Measurements from ENCODE around the gene KLHL17.
"Not testable (repeated sequence)": the region's sequence is repeated elsewhere in the genome, so short reads cannot be mapped to it uniquely, and the experiment has no call there.

KLHL17 gene

DNA sequence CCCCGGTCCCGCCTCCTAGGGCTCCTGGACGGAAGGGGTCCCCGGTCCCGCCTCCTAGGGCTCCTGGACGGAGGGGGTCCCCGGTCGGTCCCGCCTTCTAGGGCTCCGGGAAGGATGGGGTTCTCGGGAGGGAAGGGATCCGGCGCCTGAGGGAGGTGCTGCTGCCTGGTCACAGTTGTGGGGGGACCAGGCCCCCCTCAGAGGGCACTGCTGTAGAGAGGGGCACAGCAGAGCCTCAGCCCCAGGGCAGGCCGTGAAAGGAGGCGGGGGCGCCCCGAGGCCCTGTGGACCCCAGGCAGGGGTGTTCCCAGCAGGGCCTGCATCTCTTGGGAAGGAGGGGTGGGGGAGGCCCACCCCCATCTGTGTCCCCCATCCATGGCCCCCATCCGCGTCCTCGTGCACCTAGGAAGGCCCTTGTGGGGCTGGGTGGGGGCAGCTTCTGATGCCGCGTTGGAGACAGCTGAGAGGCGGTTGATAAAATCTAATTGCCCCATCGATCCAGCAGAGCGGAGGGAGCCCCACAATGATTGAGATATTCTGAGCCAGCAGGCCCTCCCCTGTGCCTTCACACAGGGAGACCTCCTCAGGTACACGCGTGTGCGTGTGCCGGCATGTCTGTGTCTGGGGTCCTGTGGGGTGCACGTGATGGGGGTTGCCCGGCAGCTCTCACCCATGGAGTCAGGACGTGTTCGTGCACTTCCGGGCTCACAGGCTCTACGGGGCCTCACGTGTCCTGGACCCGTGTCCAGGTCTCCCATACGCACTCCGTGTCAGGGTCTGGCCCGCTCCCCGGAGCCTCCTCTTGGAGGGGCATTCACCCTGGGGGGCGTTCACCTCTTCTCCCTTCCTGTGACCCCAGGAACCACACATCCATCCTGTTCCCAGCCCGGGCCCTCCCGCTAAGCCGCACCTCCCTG lies 23.8 kb upstream of the KLHL17 start:
- DNase-seq (ENCODE audit: low read depth in 2 of 2), result no peak

DNA sequence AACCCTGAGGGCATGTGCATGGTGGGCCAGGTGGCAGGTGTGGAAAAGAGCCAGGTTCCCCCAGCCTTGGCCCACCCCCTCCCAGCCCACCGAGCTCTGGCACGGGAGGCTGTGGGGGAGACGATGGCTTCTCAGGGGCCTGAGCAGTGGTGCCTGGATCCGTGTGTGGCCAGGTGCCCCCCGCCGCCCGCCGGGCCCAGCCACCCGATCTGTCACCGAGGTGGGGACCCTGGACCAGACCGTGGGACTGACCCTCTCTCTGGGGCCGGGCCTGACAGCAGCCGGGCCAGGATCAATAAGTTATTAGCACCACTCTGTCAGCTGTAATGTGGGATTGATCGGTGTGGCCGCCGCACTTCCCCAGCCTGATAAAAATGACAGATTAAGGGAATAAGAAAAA lies 22.9 kb upstream of the KLHL17 start:
- no peak for DNase-seq (ENCODE audit: low read depth in 2 of 2)

DNA sequence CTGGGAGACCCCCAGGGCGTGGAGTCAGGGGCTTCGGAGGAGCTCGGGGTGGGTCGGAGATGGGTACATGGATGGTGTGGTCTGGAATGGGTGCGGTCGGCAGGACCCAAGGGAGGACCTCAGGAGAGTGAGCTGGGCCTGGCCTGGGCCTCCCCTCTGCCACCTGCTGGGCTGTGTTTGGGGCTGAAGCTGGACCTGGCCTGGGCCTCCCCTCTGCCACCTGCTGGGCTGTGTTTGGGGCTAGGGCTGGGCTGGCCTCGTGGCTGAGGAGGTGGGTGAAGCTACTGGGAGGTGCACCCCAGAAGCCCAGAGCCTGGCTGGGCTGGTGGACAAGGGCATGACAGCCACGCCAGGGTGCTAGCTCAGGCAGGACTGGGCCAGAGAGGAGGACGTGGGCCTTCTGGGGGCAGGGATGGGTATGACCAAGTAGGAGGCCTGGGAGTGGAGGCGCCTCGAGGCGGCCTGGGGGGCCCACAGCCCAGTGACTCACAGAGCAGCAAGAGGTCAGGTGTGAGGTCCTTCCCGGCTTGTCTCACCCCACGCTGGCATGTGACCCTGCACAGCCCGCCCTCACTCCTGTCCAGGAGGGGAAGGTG lies 22.2 kb upstream of the KLHL17 start:
- DNase-seq (ENCODE audit: low read depth in 2 of 2), result no peak

DNA sequence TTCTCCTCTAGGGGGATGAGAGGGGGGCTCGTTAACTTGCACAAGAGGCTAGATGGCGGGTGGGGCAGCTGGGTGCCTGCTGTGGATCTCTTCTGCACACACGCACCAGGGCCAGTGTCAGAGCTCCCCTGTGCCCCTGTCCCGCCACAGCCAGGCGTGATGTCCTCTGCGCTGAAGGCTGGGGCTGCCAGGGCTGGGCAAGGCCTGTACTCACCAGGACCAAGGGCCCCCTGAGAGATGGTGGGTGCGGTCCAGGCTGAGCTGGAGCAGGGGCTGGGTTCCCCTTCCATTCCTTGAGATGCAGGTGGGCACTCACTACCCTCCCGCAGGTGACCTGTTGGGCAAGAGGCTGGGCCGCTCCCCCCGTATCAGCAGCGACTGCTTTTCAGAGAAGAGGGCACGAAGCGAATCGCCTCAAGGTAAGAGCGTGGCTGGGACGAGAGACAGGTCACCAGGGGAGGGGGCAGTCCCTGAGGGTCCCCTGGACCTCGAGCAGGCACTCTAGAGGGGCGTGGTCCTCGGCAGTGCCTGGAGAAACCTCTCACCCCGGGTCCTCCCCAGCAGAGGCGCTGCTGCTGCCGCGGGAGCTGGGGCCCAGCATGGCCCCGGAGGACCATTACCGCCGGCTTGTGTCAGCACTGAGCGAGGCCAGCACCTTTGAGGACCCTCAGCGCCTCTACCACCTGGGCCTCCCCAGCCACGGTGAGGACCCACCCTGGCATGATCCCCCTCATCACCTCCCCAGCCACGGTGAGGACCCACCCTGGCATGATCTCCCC lies 21.5 kb upstream of the KLHL17 start:
- DNase-seq (ENCODE audit: low read depth in 2 of 2), result no peak

DNA sequence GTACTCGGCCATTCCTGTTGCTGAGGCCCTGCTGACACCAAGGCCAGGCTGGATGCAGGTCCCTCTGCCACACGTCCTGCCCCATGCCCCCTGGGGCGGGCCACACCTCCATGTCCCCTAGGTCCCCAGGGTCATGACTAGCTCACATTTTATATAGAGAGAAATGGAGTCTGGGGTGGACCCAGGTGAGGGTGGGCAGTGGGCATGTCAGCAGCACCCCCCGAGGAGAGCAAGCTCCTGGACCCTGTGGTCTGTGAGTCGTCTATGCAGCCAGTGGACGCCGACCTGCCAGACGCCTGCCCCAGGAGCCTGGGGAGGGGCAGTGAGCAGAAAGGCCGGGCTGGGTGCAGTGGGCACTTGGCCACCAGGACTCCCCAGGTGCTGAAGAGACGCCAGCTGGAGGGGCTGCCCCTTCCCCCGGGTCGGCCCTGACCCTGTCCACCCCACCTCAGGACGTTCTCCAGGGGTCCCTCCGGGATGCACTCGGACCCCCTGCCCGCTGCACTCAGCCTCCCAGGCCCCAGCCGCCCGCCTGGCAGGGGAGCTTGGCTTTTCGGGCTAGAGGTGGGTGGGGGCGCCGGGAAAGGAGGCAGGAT lies 20.8 kb upstream of the KLHL17 start:
- DNase-seq (ENCODE audit: low read depth in 2 of 2), result no peak

DNA sequence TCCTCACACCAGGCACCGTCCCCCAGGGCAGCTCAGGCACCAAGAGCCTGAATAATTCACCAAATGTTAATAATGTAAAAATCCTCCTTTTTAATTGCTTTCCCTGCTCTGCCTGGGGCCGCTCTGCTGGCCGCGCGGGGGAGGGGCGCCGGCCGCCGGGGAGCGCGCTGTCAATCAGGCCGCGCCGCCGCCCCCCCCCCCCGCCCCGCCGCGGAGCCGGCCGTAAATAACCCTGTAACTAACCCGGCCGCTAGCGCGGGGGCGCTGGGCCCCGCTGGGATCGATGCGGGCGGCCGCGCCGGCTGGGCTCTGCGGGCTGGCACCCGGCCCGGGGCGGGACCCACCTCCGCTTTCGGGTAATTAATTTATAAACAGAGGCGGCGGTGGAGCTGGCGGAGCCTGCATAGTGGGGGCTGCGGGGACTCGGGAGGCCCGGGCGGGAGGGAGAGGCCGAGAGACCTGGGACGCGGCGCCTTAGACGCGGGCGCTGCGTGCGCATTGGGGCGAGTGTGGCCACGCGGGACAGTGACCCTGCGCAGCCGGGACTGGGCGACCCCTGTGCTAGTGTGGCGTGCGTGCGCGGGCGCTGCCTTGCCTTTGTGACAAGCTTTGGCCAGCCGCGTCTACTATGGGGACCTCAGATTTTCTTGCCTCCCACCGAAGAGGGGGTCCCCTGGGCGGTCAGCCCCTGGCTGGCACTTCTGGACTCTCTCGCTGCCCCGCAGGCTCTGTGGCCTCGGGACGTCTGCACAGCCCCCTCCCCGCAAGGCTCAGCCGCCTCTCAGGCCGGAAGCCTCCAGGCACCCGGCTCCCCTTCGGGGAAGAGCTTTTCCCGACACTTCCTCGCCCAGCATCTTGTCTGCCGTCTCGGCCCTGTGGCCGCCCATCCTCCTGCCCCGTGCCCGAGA lies 20.0 kb upstream of the KLHL17 start:
- no peak for DNase-seq (ENCODE audit: low read depth in 2 of 2)

DNA sequence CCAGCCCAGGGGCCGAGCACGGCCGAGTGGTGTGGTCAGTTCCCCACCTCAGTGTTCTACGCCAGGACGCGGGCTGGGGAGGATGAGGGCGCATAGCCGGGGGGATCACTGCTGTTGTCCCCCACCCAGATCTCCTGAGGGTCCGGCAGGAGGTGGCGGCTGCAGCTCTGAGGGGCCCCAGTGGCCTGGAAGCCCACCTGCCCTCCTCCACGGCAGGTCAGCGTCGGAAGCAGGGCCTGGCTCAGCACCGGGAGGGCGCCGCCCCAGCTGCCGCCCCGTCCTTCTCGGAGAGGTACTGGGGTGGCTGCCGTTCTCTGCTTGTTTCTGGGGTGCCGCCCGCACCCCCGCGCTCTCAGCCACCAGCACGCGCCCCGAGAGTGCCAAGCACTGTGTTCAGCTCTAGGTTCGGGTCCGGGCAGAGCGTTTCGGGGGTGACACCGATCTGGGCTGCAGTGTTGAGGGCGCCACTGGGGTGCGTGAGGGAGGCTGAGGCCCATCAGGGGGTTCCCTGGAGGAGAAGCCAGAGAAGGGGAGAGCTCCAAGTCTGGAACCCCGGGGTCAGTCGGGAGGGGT lies 19.3 kb upstream of the KLHL17 start:
- no peak for DNase-seq (ENCODE audit: low read depth in 2 of 2)

DNA sequence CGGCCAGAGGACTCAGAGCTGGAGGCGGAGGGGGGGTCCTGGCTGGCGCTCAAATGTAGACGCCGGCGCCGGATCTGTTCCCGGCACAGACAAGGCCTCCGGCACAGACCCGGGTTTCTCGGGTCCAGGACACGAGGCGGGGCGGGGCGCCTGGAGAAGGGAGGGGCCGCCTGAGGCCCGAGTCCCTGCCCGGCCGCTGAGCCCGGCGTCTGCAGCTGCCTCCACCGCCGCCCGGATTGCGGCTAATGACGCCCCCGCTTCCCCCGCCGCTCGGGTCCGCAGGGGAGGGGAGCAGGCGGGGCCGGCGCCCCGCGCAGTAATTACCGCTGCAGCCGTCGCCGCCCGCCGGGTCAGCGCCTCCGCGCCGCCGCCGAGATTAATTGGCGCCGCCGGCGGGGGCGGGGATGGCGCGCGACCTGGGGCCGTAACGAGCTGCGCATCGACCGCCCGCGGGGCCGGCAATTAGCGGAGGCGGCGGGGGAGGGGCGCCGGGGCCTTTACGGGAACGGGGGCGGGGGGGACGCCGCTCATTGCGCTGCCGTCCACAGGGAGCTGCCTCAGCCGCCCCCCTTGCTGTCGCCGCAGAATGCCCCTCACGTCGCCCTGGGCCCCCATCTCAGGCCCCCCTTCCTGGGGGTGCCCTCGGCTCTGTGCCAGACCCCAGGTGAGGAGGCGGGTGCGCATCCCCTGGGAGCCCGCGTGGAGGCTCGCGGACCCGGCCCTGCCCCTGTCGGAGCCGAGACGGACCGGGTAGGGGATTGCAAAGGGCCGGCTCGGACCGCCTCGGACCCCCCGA lies 18.6 kb upstream of the KLHL17 start:
- DNase-seq (ENCODE audit: low read depth in 2 of 2), result no peak

DNA sequence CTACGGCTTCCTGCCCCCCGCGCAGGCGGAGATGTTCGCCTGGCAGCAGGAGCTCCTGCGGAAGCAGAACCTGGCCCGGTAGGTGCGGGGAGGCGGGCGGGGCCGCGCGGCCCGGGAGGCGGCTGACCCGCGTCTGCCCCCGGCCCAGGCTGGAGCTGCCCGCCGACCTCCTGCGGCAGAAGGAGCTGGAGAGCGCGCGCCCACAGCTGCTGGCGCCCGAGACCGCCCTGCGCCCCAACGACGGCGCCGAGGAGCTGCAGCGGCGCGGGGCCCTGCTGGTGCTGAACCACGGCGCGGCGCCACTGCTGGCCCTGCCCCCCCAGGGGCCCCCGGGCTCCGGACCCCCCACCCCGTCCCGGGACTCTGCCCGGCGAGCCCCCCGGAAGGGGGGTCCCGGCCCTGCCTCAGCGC lies 18.0 kb upstream of the KLHL17 start:
- DNase-seq (ENCODE audit: low read depth in 2 of 2), result no peak

DNA sequence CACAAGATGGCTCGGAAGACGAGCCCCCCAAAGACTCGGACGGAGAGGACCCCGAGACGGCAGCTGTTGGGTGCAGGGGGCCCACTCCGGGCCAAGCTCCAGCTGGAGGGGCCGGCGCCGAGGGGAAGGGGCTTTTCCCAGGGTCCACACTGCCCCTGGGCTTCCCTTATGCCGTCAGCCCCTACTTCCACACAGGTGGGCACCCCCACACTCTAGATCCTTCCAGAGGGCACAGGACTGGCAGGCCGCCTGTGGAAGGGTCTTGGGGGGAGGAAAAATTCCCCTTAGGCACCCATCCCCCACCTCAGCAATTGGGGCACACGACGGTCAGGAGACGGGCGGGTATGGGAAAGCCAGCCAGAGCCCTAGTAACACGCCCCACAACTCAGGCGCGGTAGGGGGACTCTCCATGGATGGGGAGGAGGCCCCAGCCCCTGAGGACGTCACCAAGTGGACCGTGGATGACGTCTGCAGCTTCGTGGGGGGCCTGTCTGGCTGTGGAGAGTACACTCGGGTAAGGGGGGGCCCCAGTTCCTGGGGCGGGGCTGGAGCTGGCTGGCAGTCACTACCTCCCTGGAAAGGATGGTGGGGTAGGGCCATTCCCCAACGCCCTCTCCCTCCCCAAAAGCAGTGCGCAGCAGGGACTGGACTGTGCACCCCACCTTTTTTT lies 17.4 kb upstream of the KLHL17 start:
- DNase-seq (ENCODE audit: low read depth in 2 of 2), result no peak

DNA sequence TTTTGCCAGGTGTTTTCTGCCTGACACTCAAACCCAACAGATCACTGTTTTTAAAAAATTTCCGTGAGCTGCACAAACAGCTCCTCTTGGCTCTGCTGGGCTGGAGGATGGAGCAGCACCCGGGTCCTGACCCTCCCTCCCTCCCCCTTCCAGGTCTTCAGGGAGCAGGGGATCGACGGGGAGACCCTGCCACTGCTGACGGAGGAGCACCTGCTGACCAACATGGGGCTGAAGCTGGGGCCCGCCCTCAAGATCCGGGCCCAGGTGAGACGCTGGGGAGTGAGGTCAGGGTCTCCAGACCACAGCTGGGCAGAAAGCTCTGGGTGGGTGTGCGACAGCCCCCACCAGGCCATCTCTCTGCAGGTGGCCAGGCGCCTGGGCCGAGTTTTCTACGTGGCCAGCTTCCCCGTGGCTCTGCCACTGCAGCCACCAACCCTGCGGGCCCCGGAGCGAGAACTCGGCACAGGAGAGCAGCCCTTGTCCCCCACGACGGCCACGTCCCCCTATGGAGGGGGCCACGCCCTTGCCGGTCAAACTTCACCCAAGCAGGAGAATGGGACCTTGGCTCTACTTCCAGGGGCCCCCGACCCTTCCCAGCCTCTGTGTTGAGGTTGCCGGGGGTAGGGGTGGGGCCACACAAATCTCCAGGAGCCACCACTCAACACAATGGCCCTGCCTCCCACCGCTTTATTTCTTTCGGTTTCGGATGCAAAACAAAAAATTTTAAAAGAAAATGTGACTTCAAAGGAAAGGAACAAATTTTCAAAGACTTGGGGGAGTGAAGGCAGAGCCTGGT lies 16.6 kb upstream of the KLHL17 start:
- DNase-seq (ENCODE audit: low read depth in 2 of 2), result no peak

DNA sequence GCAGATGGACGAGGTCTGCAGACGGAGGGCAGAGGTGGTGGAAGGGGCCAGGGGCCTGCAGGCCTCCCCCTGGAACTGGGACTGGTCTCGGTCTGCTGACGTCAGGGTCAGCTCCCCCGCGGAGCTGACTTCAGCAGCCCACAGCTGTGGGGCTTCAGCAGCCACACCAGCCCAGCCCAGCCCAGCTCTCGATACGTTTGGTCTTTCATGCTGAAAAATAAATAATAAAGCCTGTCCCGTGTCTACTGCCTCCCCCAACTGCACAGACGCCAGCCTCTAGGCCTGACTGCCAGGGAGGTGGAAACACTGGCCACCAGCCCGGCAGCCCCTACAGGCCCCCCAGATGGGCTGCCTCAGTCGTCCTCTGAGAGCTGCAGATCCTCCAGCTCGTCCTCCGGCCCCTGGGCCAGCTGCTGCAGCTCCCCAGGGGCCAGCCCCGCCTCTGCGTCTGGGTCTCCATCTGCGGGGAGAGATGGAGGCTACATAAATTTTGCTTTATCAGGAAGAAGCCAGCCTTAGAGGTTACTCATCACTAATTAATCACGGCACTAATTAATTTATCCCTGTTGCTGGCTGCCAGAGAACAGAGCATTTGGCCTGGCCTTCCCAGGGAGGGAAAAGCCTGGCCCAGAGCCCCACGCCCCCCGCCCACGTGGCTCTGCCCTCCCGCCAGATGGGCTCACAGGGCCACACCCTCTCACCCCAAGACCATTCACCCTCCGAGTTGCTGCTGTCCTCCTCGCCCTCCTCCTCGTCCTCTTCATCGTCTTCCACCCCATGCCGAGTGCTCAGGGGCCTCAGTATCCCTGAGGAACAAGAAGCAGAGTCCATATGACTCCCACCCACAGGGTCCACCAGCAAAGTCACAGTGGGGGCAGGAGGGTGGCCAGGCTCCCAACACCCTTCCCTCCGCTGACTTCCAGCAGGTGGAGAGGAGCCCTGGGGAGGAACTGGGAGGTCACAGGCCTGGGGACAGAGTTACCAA lies 15.8 kb upstream of the KLHL17 start:
- DNase-seq (ENCODE audit: low read depth in 2 of 2), result no peak

DNA sequence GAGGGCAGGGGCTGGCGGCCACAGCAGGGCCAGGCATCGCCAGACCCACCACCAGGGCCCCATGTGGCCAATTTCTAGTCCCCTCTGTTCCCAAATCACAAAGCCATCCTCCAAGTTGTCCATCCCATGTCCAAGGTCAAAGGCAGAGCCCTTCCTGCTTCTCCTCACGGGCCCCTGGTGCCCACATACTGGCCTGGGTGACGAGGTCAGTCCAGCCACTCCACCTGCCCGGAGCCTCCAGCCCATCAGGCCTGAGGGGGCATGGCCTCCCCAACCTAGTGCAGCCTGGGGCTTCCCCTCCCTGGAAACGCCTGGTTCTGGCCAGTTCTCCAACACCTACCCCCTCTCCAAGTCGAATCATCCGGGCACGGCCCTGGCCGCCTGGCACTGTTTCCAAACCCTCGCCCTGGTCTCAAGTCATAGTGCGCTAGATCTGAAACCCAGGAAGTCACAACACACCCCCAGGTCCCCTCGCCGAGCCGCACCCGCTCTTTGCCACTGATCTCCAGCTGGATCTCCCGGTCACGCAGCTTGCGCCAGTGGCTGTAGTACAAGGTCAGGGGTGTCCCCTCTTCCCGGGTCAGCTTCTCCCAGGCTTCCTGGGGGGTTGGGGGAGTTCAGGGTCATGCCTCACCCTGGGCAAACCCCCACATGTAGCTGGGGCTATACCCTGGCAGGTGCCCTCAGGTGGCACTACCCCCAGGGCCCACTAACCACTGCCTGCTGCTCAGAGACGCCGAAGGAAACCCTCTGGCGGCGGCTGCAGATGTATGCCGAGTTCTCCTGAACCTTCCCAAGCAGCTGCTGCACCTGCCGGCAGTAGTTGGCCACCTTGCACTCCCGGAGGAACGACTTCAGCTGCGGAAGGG lies 14.5 kb upstream of the KLHL17 start:
- DNase-seq (ENCODE audit: low read depth in 2 of 2), result no peak

DNA sequence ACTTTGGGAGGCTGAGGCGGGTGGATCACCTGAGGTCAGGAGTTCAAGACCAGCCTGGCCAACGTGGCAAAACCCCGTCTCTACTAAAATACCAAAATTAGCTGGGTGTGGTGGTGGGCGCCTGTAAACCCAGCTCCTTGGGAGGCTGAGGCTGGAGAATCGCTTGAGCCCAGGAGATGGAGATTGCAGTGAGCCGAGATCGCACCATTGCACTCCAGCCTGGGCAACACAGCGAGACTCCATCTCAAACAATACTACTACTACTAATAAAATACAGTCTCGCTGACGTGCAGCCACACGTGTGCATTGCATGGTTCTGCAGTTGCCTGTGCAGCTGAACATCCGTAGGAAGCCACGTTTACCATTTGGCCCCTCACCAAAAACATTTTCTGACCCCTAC lies 13.6 kb upstream of the KLHL17 start:
- DNase-seq (ENCODE audit: low read depth in 2 of 2), result not testable (repeated sequence)

DNA sequence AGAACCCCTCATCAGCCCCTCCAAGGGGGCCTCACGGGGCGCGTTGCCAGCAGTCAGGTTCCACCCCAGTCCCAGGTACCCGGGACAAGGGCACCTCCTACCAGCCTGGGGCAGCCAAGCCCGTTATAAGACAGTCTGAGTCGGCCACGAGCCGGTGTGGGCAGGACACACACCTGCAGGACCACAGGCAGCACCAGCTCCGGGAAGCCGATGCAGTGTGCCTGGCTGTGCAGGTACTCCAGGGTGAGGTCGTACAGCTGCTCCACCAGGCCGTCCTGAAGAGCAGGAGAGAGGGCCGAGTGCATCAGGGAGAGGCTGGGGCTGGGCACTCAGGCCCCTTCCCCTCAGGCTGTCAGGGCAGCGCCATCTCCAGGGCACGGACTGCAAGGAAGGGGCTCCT lies 12.4 kb upstream of the KLHL17 start:
- no peak for DNase-seq (ENCODE audit: low read depth in 2 of 2)

DNA sequence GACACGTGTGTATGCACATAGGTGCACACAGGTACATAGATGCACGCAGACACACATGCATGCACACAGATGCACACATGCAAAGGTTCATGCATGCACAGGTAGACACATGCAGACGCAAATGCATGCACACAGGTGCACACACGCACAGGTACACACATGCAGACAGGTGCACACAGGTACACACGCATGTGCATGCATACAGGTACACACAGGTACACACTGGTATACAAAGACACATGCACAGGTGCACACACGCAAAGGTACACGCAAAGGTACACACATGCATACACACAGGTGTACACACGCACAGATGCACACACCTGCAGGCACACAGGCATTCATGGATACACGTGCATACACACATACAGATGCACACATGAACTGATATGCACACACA lies 10.1 kb upstream of the KLHL17 start:
- no peak for DNase-seq (ENCODE audit: low read depth in 2 of 2)
